ENCODE results near the gene ENGASE.

The ENGASE gene

DNA sequence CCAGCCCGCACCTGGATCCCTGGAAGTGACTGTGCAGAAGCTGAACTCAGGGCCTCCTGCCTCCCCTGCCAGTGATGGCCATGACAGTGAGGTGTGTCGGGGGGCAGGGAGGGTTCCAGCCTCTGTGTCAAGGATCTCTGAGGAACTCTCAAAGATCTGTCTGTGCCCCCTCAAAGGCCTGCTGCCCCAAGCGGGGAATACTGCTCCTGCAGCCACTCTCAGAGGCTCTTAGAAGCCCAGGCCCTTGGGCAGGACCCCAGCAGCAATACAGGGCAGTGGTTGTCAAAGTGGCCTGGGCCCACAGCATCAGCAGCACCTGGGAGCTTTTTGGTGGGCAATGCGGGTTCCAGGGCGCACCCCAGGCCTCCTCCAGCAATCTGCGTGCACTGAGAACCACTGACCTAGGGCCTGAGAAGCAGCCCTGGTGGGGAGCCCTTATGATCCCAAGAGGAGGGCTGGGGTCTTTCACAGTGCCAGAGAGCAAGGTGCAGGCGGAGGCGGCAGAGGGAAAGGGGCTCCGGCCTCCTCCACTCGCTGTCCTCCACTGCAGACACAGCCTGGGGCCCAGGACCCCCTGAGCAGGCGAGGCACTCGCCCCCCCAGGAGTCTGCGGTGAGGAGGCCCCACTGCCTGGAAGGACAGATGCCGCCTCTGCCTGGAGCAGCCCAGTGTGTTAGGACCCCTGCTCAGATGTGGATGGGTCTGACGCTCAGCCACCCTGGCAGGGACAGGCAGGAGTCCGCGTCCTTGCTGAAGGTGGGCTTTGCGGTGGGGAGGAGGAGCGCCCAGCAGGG lies 42.1 kb downstream of the ENGASE start:
- DNase-seq: no peak

DNA sequence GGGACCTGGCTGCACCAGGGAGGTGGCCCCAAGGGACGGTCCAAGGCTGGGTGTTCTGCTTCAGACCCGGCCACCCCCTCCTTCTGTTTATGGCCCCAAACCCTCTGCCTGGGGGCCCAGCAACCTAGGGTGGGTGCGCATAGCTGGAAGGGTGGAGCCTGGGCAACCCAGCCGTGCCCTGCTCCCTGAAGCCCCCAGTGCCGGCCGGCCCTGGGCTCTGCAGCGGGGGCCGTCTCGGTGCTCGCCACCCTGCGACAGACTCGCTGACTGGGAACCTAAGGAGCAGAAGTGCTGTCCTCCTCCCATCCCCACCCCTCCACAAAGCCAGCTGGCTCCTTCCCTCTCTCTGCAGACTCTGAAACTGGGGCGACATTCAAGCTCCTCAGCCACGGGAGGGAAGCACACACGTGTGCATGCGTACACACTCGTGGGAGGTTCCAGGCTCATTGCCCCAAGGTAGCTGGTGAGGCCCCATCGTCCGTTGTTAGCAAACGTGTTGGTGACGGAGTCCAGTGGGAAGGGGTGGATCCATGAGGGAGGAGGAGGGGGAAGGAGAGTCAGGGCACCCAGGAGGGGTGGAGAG lies 43.4 kb downstream of the ENGASE start:
- no peak for DNase-seq

DNA sequence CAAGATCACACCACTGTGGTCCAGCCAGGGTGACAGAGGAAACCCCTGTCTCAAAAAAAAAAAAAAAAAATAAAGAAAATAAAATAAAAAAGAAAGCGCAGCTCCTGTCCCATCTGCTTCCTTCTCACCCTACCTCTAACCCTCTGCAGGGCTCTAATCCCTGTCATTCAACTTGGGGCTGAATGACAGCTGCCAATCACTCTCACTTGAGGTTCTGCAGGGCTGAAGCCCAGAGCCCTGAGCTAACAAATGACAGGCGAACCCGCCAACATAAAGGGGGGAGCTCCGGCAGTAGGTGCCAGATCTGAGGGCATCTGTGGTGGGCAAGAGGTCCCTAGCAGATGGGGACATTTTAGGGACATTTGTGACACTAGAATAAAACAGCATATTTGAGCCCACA lies 44.3 kb downstream of the ENGASE start:
- DNase-seq: no peak

DNA sequence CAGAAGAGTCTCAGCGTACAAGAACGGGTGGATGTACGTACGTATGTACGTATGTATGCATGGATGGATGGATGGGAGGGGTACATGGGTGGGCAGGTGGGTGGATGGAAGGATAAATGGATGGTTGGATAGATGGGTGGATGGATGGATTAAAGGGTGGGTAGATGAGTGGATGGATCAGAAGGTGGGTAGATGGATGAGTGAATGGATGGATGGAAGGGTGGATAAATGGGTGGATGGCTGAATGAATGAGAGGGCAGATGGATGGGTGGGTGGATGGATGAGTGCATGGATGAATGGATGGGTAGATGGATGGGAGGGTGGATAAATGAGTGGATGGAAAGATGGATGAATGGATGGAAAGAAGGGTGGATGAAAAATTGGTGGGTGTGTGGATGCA lies 45.6 kb downstream of the ENGASE start:
- no peak for DNase-seq

DNA sequence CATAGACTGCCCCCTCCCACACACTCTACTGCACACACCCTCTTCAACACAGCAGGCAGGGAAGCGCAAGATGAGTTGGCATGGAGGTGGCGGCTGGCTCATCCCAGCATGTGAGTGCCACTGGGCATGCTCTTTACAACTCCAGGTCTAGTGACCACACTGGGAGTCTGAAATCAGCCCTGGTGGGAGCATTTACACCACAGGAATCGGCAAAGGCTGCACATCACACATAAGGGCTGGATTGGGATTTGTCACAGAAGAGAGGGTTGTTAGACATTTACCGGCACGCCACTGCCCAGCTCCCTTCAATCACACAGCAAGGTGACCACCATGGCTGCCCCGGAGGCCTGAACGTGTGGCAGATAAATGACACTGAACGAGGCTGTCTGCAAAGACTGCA lies 49.4 kb downstream of the ENGASE start:
- no peak for DNase-seq

DNA sequence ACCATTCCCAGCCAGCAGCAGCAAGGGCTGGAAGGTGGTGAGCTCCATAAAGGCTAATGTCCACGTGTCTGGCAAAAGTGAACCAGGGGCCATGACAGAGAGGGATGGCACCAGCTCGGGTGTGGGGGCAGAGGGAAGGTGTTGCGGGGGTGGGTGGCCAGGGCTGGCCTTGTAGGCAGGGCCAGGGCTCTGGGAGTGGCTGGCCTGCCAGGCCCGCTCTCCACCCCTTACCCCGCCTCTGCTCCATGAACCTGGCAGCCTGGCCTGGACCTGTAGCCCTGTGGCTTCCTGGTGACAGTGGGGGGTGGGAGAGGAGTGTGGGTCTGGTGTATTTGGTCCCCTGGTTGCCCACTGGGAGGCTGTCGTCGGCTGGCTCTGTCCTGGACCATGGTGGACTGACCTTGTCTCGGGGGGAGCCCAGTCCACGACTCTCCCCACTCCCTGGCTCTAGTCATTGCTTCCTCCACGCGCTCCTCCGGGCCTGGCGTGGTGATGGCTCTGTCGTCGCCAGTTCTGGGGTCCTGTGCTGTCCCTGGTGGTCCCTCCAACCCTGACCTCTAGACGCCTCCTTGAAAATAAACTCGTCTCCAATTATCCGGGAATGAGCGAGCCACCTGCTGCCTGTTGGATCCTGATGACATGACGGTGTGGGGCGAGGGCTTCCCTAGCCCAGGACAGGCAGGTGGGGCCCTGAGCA lies 50.0 kb downstream of the ENGASE start:
- DNase-seq: no peak

DNA sequence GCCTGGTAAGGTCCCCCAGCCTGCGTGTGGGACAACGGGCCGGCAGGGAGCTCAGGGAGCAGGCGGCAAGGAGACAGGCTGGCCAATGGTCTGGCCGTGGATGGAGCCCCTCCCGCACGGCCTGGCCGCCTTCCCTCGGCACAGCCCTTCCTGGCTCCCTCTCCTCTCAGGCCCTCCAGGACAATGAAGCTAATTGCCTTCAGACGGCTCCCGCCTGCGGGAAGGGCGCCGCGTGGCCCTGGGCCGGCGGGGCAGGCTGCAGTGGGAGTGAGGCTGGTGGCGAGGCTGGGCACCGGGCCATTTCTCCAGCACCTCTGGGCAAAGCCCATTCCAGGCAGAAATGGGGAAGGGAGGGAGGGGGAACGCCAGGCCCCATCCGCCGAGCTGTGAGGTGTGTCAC lies 50.9 kb downstream of the ENGASE start:
- no peak for DNase-seq

DNA sequence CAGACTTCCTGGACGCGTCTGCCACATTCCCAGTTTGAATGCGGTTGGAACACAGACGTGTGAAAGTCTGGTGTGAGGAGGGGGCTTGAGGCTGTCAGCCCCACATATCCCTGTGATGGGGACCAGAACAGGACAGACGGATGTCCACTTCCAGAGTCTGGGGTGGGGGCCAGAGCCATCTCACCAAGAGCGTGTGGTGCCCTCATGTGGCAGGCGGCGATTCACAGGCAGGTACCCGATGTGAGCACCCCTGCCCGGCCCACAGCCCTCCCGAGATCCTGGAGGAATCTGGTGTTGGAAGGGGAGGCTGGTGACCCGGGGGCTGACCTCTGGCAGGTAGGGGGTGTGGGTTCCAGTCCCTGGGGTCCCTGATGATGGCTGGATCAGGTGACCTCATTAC lies 51.5 kb downstream of the ENGASE start:
- DNase-seq: no peak

DNA sequence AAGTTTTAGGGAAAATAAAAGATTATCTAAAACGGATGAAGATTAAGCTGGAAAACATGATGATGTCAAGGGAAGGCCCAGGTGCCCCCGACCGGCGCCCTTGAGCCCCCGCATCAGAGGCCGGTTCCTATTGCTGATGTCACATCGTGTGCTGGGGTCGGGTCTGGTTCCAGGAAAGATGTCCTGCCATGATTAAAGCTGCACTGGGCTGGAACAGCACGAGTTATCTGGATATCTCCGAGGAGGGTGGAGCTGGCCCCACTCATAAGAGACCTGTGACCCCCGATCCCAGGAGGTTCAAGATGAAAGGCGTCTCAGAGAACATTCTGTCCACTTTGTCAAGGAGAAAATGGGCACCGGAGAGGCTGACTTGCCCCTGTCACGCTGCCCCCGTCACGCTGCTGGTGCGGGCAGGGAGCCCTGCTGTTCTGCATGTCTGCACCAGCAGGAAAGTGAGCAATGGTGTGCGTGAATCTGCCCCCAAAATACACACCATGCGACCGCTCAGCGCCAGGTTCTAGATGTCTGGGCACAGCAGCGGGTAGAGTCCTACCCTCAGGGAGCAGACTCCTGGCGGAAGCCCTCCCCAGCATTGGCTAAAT lies 53.0 kb downstream of the ENGASE start:
- DNase-seq: no peak

DNA sequence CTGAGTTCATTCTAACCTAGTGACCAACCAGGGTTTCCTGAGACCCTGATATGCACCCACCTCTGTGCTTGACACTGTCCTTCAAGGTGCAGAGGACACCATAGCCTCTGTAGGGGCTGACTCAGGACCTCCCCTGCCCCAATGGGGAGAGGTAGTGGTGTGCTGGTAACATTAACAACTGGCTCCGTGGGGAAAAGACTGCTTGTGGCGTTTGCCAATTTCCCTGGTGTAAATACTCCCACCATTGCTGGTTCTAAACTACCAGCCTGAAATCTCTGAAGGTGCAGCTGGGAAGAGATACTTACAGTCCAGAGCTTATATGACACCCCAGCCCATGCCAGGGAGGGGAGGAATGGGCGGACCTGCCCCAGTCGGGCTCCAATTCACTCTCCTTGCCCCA lies 54.9 kb downstream of the ENGASE start:
- DNase-seq: no peak

DNA sequence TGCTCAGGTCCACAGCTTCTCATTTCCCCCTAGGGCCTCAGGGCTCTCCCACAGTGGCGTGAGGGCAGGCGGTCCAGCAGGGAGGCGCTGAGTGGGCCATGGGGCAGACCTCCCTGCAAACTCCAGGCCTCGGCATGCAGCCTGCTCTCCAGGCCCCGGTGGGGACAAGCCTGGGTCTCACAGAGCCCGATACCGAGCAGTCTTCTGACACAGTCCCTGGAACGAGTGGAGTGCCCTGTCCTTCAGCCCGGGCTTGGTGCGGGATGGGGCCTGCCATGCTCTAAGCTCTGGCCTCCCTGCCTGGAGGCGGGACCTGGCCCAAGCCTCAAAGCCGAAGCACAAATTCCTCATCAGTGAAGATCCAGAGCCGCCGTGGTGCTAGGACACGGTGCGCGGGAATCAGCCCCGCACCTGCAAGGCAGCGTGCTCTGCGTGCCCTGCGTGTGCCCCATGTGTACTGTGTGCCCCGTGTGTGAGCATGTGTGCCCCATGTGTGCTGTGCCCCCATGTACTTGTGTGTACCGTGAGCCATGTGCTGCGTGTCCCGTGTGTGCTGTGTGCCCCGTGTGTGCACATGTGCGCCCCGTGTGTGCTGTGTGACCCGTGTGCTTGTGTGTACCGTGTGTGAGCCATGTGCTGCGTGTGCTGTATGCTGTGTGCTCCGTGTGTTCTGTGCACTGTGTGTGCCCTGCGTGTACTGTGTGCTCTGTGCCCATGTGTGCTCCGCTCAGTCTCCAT lies 56.1 kb downstream of the ENGASE start:
- no peak for DNase-seq

DNA sequence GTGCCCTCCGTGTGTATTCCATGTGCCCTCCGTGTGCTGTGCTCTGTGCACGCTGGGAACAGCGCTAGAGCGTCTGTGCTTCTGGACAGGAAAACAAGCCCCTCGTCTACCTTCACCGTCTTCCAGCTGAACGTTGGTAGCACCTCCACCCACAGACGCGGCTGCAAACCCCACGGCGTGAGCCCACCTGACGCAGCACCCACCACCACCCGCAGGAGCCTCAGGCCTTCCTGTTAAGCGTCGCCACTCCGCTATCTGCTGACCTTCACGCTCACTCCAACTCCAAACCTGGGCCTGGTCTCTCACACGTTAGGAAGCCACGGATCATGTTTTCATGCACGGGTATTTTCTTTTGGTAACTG lies 56.6 kb downstream of the ENGASE start:
- DNase-seq: no peak

DNA sequence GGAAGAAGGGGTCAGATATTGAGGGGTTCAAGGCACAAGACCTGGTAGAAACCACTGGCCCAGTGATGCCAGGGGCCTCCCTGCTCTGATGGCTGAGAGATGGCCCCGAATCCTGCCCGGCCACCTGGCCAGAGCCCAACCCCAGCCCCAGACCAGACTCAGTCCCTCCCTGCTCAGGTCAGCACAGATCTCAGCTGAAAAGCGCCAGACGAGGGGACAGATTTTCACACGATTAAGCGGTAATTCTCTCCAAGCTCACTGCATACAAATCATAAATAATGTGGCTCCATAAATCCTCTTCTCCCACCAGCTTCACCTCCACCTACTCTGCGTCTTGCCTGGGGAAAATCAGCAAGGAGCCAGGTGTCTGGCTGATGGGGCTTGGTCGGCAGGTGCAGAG lies 57.1 kb downstream of the ENGASE start:
- no peak for DNase-seq

DNA sequence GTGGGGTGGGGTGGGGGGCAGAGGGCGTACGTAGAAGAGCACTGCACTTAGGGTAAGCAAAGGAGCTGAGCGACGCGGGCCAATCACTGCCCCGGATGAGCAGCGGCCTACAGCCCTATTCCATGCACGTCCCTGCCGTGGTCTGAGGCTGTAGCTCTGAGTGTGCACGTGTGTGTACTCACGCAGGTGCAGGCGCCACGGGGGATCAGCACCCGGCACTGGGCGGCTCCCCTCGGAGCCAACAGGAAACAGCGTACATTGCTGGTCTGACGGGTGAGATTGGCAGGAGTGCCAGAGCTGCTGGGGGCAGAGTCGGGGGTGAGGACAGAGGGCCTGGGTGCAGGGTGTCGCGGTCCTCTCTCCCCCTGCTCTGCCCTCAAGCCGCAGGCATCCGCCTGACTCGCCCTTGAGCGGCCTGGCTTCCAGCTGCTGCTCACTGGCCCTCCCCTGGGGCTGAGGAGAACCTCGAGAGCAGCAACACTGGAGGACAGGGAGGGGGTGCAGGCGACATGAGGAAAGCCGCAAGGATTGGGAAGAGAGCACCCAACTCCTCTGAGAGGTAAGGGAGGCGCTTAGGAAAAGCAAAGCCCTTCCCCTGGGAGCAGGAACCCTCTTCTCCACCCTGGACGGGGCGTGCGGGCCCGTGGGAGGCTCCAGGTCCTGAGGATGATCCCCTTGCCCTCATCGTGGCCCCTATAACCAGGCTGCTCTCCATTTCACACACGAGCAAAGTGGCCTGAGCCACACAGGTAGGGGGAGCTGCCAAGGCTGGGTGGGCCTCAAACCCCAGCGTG lies 57.8 kb downstream of the ENGASE start:
- DNase-seq: no peak

DNA sequence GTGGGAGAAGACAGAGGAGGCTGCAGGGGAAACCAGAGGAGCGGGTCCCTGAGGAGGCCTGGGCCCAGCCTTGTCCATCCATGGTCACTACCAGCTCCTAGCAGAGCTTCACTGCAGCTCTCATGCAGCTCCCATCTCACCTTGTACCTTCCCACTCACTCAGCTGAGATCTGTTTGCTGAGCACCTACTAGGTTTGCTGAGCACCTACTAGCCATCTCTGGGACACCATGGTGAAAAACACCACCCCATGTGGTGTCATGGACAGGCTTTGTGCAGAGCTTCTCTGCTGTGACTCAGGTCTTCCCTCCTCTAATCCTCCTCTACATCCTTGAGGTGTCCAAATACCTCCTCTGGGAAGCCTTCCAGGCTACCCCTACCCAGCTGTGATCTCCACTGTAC lies 58.6 kb downstream of the ENGASE start:
- DNase-seq: no peak

DNA sequence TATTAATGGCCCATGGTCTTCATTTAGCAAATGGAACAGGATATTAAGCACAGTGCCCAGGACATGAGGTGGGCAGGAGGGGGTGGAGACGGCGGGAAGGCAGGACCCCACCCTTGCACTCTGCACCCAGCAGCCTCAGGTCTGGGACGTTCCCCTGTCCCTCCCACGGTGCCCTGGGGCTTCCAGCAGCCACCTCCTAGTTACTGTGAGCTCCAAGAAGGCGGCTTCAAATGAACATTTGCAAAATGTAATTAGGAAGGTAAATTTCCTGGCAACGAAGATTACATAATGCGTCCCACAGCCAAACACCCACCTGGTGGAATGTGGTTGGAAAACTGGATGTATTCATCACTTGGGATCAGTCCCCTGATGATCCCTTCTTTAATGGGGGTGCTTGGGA lies 59.4 kb downstream of the ENGASE start:
- no peak for DNase-seq

DNA sequence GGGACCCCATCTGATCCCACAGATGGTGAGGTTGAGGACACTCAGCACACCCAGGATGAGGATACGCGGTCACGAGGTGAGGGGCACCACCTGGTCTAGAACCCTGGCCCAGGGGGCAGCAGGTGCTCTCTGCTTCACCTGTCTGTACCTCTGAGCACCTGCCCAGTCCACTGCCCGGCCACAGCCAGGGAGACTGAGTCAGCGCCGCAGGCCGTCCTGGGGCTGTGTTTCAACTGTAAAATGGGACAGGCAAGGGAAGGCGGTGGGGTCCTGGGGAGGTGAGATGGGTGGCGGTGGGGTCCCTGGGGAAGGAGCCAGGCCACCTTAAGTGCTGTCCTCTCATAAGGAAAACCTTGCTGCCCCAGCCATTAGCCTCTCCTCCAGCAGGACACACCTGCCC lies 60.4 kb downstream of the ENGASE start:
- no peak for DNase-seq

DNA sequence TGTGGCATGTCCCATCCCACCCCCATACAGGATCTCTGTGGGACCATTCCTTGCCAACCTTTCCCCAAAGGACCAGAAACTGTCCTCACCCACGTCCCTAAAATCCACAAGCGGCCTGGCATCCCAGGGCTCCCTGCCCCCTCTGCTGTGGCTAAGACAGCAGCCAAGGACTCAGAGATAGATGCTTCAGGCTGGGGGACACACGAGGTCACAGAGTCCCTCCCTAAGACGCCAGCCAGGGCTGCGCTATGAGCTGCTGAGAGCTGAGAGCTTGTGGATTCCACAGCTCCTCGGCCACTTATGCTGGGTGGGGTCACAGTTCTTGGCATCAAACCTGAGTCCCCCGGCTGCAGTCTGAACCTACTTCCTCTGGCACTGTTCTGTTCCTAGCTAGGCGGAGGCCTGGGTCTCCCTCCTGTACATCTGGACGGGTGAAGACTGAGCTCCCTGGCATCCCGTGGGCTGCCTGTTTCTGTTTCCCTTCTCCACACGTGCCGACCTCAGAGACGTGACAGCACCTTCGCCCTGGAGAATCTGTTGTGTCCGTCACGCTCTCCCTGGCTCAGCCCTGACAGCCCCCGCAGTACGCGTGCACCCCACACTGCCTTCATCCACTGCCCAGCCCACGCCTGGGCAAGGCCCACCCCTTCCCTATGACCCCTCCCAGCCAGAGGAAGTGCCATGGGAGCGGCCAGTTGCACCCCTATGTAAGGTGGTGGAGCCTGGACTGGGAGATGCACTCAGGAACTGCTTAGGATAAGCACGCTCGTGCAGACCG lies 61.2 kb downstream of the ENGASE start:
- no peak for DNase-seq
